GM23338 (cell line): ENCODE results near the gene STARD8. TPM values are rescaled to one million over a fixed set of nuclear protein-coding genes. Genes with fewer than 3 reads are reported as not detected.

ENCODE experiments used
- ATAC-seq: fragments of 200-7000 bp; cut with Tn5 transposase; 3 replicates; pipeline ENCODE4 v1.9.1; 2020
- DNase-seq: peaks from one replicate; pipeline ENCODE4 v3.0.0-alpha.2; 2015; ENCODE audit warnings: low spot score
- H2AFZ ChIP-seq: fragments of 200-600 bp; sonication (generic); 2 replicates; pipeline ENCODE4 v1.8.0; 2016; ENCODE audit warnings: antibody characterized with exemption, mild to moderate bottlenecking, moderate library complexity
- H3F3A ChIP-seq: fragments of 200-600 bp; sonication (generic); replicated peaks from 2 replicates; pipeline ENCODE4 v1.8.0; 2017; ENCODE audit warnings: antibody characterized with exemption, mixed run types, low read depth
- H3K27ac ChIP-seq: fragments of 200-600 bp; sonication (generic); 2 replicates; pipeline ENCODE4 v1.6.1; 2016; ENCODE audit warnings: low read depth
- H3K27me3 ChIP-seq: fragments of 200-600 bp; sonication (generic); 2 replicates; pipeline ENCODE4 v1.8.0; 2016; ENCODE audit warnings: mild to moderate bottlenecking, mixed run types, moderate library complexity; ENCODE audit not compliant: insufficient read depth
- H3K36me3 ChIP-seq: fragments of 200-600 bp; sonication (generic); 2 replicates; pipeline ENCODE4 v1.8.0; 2016; ENCODE audit warnings: mild to moderate bottlenecking; ENCODE audit not compliant: insufficient read depth
- H3K4me1 ChIP-seq: fragments of 200-600 bp; sonication (generic); 2 replicates; pipeline ENCODE4 v1.8.0; 2016; ENCODE audit warnings: mild to moderate bottlenecking, moderate library complexity; ENCODE audit not compliant: insufficient read depth
- H3K4me2 ChIP-seq: fragments of 200-600 bp; sonication (generic); 2 replicates; pipeline ENCODE4 v1.7.1; 2017; ENCODE audit warnings: mixed run types
- H3K4me3 ChIP-seq: fragments of 200-600 bp; sonication (generic); 2 replicates; pipeline ENCODE4 v1.6.1; 2016; ENCODE audit warnings: mixed run types
- H3K79me2 ChIP-seq: fragments of 200-600 bp; sonication (generic); replicated peaks from 2 replicates; pipeline ENCODE4 v1.8.0; 2017; ENCODE audit warnings: mild to moderate bottlenecking; ENCODE audit not compliant: insufficient read depth
- H3K9me2 ChIP-seq: fragments of 200-600 bp; sonication (generic); 2 replicates; pipeline ENCODE4 v1.8.0; 2017; ENCODE audit not compliant: insufficient read depth
- H4K20me1 ChIP-seq: fragments of 200-600 bp; sonication (generic); replicated peaks from 2 replicates; pipeline ENCODE4 v1.8.0; 2017; ENCODE audit warnings: mild to moderate bottlenecking; ENCODE audit not compliant: insufficient read depth
- H3K27ac Mint-ChIP-seq: 2 replicates; pipeline ENCODE4 v1.8.0; 2020; ENCODE audit warnings: inconsistent platforms, mild to moderate bottlenecking, moderate library complexity, mixed read lengths
- H3K27me3 Mint-ChIP-seq: 3 replicates; pipeline ENCODE4 v1.8.0; 2022; ENCODE audit warnings: low read depth, mild to moderate bottlenecking, moderate library complexity, mixed read lengths, inconsistent platforms; ENCODE audit not compliant: insufficient read depth, poor library complexity
- H3K36me3 Mint-ChIP-seq: 3 replicates; pipeline ENCODE4 v1.8.0; 2021; ENCODE audit warnings: low read depth, mild to moderate bottlenecking, inconsistent platforms, moderate library complexity, mixed read lengths
- H3K4me1 Mint-ChIP-seq: 3 replicates; pipeline ENCODE4 v1.8.0; 2020; ENCODE audit warnings: mild to moderate bottlenecking, inconsistent platforms, mixed read lengths
- H3K4me3 Mint-ChIP-seq: 3 replicates; pipeline ENCODE4 v1.8.0; 2021; ENCODE audit warnings: moderate library complexity, mild to moderate bottlenecking, inconsistent platforms, mixed read lengths
- H3K9me3 Mint-ChIP-seq: 3 replicates; pipeline ENCODE4 v1.8.0; 2020; ENCODE audit warnings: moderate library complexity, mild to moderate bottlenecking, inconsistent platforms, mixed read lengths
- CREB1 ChIP-seq: fragments of 250-450 bp; sonication (Bioruptor Pico); IDR thresholded peaks from 2 replicates; pipeline ENCODE4 v1.5.0; 2020; ENCODE audit warnings: low read depth, mild to moderate bottlenecking, moderate library complexity
- EZH2 ChIP-seq: fragments of 200-600 bp; sonication (generic); IDR thresholded peaks from one replicate; pipeline ENCODE4 v1.8.0; 2017; ENCODE audit warnings: antibody characterized with exemption, mild to moderate bottlenecking, low read depth; ENCODE audit not compliant: unreplicated experiment
- JUNB ChIP-seq: IDR thresholded peaks from one replicate; pipeline ENCODE4 v1.6.1; 2016; ENCODE audit warnings: antibody characterized with exemption; ENCODE audit not compliant: unreplicated experiment
- STAT1 ChIP-seq: IDR thresholded peaks from one replicate; pipeline ENCODE4 v1.6.1; 2016; ENCODE audit warnings: antibody characterized with exemption; ENCODE audit not compliant: unreplicated experiment
- ZNF331 ChIP-seq: fragments of 250-450 bp; sonication (Bioruptor Pico); IDR thresholded peaks from 2 replicates; pipeline ENCODE4 v1.5.0; 2020; ENCODE audit warnings: low read depth, mild to moderate bottlenecking, moderate library complexity
- polyA plus RNA-seq: library from polyadenylated mRNA; unstranded; fragments of >200 nt; fragmentation: Nextera tagmentation; extraction: Ambion mirVana; gene quantifications from 2 replicates; pipeline ENCODE4 v1.2.1, GENCODE V29; 2016
- total RNA-seq: library from RNA; depleted of rRNA; stranded (reverse); fragments of >200 nt; shearing (Covaris generic); gene quantifications from 2 replicates; pipeline ENCODE4 v1.2.3, GENCODE V29; 2014
- TF ChIP-seq, protein P1 (sequence below): IDR thresholded peaks from one replicate; pipeline ENCODE4 v1.6.1; 2018; ENCODE audit warnings: antibody characterized with exemption; ENCODE audit not compliant: unreplicated experiment
- TF ChIP-seq, protein P2 (sequence below): IDR thresholded peaks from 2 replicates; pipeline ENCODE4 v1.6.1; 2016; ENCODE audit warnings: antibody characterized with exemption
- TF ChIP-seq, protein P3 (sequence below): fragments of 250-450 bp; sonication (Bioruptor Pico); IDR thresholded peaks from 2 replicates; pipeline ENCODE4 v1.5.0; 2020; ENCODE audit warnings: mild to moderate bottlenecking, moderate library complexity

Gene STARD8
- total and polyA plus RNA-seq, 2 experiments from 2014 or later: 0.74 to 5.6 TPM

DNA sequence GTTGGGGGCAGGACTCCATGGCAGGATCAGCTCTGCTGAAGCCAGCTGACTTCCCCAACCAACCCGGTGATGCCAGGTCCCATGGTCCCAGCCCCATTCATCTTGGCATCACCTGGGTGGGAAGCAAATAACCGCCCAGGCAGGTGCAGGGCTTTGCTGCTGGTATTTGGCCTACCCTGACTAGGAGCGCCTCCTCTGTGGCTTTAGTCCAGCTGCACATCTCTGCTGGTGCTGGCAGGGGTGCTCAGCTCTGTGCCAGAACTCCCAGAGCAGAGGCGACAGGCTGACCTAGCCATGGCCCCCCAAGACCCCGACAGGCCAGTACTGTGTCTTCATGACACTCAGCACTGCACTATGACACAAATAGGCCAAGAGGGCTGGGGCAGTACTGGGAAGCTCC, 64.4 kb downstream of the STARD8 start (continued):
- TF ChIP-seq, protein P1, sequence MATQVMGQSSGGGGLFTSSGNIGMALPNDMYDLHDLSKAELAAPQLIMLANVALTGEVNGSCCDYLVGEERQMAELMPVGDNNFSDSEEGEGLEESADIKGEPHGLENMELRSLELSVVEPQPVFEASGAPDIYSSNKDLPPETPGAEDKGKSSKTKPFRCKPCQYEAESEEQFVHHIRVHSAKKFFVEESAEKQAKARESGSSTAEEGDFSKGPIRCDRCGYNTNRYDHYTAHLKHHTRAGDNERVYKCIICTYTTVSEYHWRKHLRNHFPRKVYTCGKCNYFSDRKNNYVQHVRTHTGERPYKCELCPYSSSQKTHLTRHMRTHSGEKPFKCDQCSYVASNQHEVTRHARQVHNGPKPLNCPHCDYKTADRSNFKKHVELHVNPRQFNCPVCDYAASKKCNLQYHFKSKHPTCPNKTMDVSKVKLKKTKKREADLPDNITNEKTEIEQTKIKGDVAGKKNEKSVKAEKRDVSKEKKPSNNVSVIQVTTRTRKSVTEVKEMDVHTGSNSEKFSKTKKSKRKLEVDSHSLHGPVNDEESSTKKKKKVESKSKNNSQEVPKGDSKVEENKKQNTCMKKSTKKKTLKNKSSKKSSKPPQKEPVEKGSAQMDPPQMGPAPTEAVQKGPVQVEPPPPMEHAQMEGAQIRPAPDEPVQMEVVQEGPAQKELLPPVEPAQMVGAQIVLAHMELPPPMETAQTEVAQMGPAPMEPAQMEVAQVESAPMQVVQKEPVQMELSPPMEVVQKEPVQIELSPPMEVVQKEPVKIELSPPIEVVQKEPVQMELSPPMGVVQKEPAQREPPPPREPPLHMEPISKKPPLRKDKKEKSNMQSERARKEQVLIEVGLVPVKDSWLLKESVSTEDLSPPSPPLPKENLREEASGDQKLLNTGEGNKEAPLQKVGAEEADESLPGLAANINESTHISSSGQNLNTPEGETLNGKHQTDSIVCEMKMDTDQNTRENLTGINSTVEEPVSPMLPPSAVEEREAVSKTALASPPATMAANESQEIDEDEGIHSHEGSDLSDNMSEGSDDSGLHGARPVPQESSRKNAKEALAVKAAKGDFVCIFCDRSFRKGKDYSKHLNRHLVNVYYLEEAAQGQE: no peak
- TF ChIP-seq, protein P2, sequence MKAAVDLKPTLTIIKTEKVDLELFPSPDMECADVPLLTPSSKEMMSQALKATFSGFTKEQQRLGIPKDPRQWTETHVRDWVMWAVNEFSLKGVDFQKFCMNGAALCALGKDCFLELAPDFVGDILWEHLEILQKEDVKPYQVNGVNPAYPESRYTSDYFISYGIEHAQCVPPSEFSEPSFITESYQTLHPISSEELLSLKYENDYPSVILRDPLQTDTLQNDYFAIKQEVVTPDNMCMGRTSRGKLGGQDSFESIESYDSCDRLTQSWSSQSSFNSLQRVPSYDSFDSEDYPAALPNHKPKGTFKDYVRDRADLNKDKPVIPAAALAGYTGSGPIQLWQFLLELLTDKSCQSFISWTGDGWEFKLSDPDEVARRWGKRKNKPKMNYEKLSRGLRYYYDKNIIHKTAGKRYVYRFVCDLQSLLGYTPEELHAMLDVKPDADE: no peak

DNA sequence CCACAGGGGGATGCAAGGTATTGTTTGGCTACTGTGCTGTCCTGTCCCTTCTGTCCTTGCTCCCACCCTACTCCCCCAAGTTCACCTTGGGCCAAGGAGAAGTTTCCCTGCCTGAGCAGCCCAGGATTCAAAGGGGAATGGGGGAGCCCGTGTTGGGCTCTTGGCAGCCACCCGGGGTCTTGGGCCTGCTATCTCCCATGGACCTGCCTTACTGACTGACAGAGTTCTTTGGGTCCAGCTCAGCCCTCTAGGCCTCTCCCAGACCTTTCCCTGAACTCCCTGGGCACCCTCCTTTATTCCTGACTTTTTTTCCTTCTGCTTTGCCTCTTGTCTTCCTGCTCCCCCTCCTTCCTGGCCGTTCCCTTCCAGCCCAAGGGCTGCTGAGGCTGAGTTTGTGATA, 67.4 kb downstream of the STARD8 start:
- Mint-ChIP-seq H3K9me3 (peaks cover 3% of the 10 kb centered on the region; the same call in 2 of the 3 replicates), H3K36me3 (no peaks in the 10 kb centered on the region; the same call in 2 of the 3 replicates), H3K27ac (no peak overlapping the region), H3K27me3 (no peaks in the 10 kb centered on the region), H3K4me3 (no peak overlapping the region), H3K4me1 (peaks cover 12% of the 10 kb centered on the region)
- Histone ChIP-seq H3K4me2 (no peak overlapping the region), H3K27ac (no peak overlapping the region), H2AFZ (no peak overlapping the region), H3F3A (no peaks in the 10 kb centered on the region), H3K27me3 (no peaks in the 10 kb centered on the region), H3K36me3 (no peaks in the 10 kb centered on the region), H3K9me2 (no peaks in the 10 kb centered on the region), H4K20me1 (no peaks in the 10 kb centered on the region), H3K4me3 (no peak overlapping the region), H3K79me2 (no peaks in the 10 kb centered on the region), H3K4me1 (0 out of 2 replicates have a peak, but pooled peaks cover 1% of the 10 kb centered on the region)
- no peak for ATAC-seq
- TF ChIP-seq JUNB (no peak), ZNF331 (CRISPR knock-in tag) (no peak), STAT1 (no peak), EZH2 (no peak), CREB1 (CRISPR knock-in tag) (no peak)
- TF ChIP-seq, protein P3, sequence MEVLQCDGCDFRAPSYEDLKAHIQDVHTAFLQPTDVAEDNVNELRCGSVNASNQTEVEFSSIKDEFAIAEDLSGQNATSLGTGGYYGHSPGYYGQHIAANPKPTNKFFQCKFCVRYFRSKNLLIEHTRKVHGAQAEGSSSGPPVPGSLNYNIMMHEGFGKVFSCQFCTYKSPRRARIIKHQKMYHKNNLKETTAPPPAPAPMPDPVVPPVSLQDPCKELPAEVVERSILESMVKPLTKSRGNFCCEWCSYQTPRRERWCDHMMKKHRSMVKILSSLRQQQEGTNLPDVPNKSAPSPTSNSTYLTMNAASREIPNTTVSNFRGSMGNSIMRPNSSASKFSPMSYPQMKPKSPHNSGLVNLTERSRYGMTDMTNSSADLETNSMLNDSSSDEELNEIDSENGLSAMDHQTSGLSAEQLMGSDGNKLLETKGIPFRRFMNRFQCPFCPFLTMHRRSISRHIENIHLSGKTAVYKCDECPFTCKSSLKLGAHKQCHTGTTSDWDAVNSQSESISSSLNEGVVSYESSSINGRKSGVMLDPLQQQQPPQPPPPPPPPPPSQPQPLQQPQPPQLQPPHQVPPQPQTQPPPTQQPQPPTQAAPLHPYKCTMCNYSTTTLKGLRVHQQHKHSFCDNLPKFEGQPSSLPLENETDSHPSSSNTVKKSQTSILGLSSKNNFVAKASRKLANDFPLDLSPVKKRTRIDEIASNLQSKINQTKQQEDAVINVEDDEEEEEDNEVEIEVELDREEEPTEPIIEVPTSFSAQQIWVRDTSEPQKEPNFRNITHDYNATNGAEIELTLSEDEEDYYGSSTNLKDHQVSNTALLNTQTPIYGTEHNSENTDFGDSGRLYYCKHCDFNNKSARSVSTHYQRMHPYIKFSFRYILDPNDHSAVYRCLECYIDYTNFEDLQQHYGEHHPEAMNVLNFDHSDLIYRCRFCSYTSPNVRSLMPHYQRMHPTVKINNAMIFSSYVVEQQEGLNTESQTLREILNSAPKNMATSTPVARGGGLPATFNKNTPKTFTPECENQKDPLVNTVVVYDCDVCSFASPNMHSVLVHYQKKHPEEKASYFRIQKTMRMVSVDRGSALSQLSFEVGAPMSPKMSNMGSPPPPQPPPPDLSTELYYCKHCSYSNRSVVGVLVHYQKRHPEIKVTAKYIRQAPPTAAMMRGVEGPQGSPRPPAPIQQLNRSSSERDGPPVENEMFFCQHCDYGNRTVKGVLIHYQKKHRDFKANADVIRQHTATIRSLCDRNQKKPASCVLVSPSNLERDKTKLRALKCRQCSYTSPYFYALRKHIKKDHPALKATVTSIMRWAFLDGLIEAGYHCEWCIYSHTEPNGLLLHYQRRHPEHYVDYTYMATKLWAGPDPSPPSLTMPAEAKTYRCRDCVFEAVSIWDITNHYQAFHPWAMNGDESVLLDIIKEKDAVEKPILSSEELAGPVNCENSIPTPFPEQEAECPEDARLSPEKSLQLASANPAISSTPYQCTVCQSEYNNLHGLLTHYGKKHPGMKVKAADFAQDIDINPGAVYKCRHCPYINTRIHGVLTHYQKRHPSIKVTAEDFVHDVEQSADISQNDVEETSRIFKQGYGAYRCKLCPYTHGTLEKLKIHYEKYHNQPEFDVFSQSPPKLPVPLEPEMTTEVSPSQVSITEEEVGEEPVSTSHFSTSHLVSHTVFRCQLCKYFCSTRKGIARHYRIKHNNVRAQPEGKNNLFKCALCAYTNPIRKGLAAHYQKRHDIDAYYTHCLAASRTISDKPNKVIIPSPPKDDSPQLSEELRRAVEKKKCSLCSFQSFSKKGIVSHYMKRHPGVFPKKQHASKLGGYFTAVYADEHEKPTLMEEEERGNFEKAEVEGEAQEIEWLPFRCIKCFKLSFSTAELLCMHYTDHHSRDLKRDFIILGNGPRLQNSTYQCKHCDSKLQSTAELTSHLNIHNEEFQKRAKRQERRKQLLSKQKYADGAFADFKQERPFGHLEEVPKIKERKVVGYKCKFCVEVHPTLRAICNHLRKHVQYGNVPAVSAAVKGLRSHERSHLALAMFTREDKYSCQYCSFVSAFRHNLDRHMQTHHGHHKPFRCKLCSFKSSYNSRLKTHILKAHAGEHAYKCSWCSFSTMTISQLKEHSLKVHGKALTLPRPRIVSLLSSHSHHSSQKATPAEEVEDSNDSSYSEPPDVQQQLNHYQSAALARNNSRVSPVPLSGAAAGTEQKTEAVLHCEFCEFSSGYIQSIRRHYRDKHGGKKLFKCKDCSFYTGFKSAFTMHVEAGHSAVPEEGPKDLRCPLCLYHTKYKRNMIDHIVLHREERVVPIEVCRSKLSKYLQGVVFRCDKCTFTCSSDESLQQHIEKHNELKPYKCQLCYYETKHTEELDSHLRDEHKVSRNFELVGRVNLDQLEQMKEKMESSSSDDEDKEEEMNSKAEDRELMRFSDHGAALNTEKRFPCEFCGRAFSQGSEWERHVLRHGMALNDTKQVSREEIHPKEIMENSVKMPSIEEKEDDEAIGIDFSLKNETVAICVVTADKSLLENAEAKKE (CRISPR knock-in tag): no peak
- DNase-seq: no peak
